ENCODE measurements around the gene LNX2.

DNA sequence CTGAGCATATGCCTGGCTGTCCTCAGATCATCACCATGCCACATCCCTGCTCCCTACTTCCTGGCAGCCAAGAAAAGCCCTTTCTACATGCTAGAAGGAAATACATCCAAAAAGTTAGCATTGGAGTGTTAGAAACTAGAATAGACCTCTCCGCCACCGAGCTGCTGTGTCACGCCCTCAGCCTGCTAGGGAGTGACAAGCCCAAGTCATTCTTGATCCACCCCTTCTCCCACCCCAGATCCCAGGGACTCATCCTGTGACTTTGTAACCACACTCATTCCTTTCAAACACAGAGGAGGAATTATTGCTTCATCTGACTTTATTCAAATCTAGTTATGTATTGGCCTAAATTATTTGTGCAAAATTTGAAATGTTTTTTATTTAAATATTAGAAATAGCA is 46.6 kb upstream of the LNX2 start:
- TF ChIP-seq, protein P1, sequence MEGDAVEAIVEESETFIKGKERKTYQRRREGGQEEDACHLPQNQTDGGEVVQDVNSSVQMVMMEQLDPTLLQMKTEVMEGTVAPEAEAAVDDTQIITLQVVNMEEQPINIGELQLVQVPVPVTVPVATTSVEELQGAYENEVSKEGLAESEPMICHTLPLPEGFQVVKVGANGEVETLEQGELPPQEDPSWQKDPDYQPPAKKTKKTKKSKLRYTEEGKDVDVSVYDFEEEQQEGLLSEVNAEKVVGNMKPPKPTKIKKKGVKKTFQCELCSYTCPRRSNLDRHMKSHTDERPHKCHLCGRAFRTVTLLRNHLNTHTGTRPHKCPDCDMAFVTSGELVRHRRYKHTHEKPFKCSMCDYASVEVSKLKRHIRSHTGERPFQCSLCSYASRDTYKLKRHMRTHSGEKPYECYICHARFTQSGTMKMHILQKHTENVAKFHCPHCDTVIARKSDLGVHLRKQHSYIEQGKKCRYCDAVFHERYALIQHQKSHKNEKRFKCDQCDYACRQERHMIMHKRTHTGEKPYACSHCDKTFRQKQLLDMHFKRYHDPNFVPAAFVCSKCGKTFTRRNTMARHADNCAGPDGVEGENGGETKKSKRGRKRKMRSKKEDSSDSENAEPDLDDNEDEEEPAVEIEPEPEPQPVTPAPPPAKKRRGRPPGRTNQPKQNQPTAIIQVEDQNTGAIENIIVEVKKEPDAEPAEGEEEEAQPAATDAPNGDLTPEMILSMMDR (IDR thresholded peaks at IDR 0.05), result no peak
- TF ChIP-seq POLR2AphosphoS5 (IDR thresholded peaks at IDR 0.05), result no peak
- TF ChIP-seq POLR2A (IDR thresholded peaks at IDR 0.05; ENCODE audit: low read depth), result no peak
